ENCODE results near the gene RTEL1.

Gene RTEL1

DNA sequence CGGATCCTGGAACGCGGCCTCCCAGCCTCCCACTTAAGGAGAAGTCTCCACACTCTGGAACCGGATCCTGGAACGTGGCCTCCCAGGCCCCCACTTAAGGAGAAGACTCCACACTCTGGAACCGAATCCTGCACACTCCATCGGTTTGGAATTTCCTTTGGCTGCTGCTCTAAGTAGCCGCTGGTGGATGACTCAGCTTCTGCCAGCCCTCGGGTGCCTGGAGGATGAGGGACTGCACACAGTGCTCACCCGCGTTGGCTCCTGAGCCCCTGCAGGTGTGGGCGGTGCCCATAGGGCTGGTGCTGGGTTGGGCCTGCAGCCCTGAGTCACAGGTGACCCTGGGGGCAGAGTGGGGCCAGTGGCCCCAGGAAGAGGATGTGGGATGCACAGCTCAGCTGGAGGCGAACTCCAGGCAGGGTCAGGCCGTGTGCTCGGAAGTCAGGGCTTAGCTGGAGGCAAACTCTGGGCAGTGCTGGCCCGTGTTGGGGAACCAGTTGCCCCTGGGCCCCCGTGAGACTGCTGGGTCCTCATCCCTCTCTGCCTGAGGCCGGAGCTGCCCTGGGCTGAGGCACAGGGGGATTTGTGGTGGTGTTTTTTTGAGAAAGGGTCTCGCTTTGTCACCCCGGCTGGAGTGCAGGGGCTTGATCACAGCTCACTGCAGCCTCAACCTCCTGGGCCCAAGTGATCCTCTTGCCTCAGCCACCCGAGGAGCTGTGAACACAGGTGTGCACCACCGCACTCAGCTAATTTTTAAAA is 24.4 kb downstream of the RTEL1 start:
- Histone ChIP-seq H3K4me2 (peak overlapping the region in 5 of 11 experiments; percentile 18 to 79 (median 59); a peak in 9 of 22 replicates), H4K20me1 (peaks cover 0 to 53% (median 8%) of the 10 kb centered on the region in 11 experiments; a peak in 8 of 22 replicates), H3K9me3 (replicated peaks in 1 of 11) (no peaks in the 10 kb centered on the region), H3K4me1 (peaks cover 14 to 57% (median 22%) of the 10 kb centered on the region in 10 experiments), H3K9ac (peak overlapping the region in 2 of 11 experiments; percentile 24 to 55; a peak in 2 of 22 replicates), H3K27me3 (no peaks in the 10 kb centered on the region), H3K4me3 (no peak overlapping the region), H3K36me3 (peaks cover 11 to 61% (median 38%) of the 10 kb centered on the region in 11 experiments; a peak in 21 of 22 replicates), H3K27ac (peak overlapping the region in 2 of 11 experiments; percentile 30 to 31; a peak in 3 of 22 replicates)
- TF ChIP-seq Cebpa-rat (IDR thresholded peaks at IDR 0.05), result no peak

DNA sequence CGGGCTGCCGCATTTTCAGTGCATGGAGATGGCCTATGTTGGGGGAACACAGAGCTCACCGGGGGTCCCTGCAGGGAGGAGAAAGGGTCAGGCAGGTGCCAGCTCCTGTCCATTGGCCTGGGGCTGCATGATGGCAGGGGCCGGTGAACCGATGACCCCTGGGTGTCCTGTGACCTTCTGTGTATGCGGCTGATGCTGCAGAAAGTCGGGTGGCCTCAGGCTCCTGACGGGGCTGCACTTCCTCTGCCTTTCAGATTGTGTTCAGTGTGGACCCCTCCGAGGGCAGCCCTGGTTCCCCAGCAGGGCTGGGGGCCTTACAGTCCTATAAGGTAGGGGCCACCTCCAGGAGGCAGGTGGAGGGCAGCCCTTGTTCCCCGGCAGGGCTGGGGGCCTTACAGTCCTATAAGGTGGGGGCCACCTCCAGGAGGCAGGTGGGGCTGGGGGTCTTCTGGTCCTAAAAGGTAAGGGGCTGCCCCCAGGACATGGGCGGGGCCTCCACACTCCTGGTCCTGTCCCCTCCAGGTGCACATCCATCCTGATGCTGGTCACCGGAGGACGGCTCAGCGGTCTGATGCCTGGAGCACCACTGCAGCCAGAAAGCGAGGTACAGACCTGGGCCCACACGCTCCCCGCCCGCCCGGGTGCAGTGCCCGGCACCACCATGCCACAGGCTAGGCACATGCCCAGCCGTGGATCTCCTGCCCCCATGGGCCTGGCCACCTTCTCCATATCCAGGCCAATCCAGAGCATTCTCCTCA is 27.3 kb downstream of the RTEL1 start:
- peaks cover 14 to 75% (median 30%) of the 10 kb centered on the region in 10 experiments for H3K4me1 ChIP-seq
- no peak overlapping the region for H3K4me3 ChIP-seq
- peak overlapping the region in 3 of 11 experiments; percentile 40 to 65 (median 52); a peak in 3 of 22 replicates for H3K9ac ChIP-seq
- peak overlapping the region in 3 of 11 experiments; percentile 88 to 92 (median 90); a peak in 6 of 22 replicates for H3K4me2 ChIP-seq
- no peaks in the 10 kb centered on the region for H3K27me3 ChIP-seq
- H3K27ac ChIP-seq, result peak overlapping the region in 5 of 11 experiments; percentile 24 to 79 (median 73); a peak in 8 of 22 replicates
- no peaks in the 10 kb centered on the region for H3K9me3 ChIP-seq (replicated peaks in 1 of 11)
- peaks cover 0 to 39% (median 7%) of the 10 kb centered on the region in 11 experiments; a peak in 9 of 22 replicates for H4K20me1 ChIP-seq
- no peak for TF ChIP-seq Cebpa-rat (IDR thresholded peaks at IDR 0.05)
- H3K36me3 ChIP-seq, result peaks cover 0 to 32% (median 14%) of the 10 kb centered on the region in 11 experiments; a peak in 14 of 22 replicates

DNA sequence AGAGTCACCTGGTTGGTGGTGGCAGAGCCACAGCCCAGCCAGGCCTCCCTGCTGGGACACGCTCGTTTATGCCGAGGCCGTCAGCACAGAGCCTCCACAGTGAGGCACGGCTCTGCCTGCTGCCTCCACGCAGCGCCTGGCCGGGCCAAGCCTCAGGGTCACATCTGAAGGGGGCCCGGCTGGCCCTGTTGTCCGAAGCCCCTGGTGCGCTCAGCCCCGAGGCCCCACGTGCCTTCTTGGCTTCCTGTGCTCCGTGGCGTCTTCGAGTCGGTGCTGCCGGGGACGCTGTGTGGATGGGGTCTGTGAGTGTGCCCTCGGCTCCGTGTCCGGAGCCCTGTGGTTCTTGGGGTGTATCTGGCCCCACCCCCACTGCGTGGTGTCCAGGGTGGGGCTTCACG is 28.0 kb downstream of the RTEL1 start:
- H3K27me3 ChIP-seq, result no peaks in the 10 kb centered on the region
- peak overlapping the region in 9 of 11 experiments; percentile 24 to 79 (median 56); a peak in 15 of 22 replicates for H3K27ac ChIP-seq
- peaks cover 0 to 39% (median 13%) of the 10 kb centered on the region in 11 experiments; a peak in 9 of 22 replicates for H4K20me1 ChIP-seq
- H3K4me3 ChIP-seq, result no peak overlapping the region
- TF ChIP-seq Cebpa-rat (IDR thresholded peaks at IDR 0.05), result no peak
- peak overlapping the region in 8 of 11 experiments; percentile 65 to 92 (median 82); a peak in 14 of 22 replicates for H3K4me2 ChIP-seq
- peaks cover 0 to 26% (median 8%) of the 10 kb centered on the region in 11 experiments; a peak in 11 of 22 replicates for H3K36me3 ChIP-seq
- H3K9me3 ChIP-seq (replicated peaks in 1 of 11), result no peaks in the 10 kb centered on the region
- peaks cover 20 to 81% (median 36%) of the 10 kb centered on the region in 10 experiments for H3K4me1 ChIP-seq
- H3K9ac ChIP-seq, result peak overlapping the region in 4 of 11 experiments; percentile 34 to 65 (median 46); a peak in 6 of 22 replicates

DNA sequence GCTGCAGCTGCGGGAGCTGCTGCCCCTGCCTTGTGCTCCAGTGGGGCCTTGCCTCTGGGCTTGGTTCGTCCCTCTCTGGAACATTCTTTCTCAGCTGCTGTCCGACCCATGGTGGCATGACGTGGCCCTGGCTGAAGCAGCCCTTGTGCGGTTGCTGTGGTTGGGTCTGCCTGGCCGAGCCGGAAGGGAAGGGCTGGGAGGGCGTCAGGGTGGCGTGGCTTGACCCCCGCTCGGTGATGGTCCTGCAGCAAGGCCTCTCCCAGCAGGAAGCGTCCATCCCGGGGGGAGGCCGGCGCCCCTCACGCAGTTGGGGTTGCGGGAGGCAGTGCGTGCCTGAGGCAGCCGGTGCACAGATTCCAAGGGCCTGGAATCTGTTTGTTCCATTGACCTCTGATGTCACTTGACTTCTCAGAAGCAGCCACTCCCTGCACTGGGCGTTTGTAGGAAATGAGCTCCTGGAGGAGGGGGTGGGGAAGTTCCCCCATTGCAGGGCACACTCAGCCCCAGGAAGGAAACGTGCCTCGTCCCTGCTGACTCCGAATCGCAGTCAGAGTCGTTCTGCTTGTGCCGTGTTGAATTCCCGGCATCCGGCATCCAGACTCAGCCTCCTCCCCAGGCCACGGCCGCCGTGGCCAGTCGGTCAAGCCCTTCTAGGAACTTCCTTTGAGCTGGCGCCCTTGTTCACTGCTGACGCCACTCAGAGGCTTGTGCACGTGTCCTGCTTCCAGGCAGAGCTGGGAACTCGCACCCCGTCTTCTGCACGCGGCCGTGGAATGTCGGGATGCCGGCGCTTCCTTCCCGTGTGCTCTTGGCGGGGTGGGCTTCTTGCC is 28.6 kb downstream of the RTEL1 start:
- Histone ChIP-seq H3K9ac (peak overlapping the region in 9 of 11 experiments; percentile 7 to 65 (median 48); a peak in 14 of 22 replicates), H3K4me2 (peak overlapping the region; percentile 52 to 92 (median 79)), H4K20me1 (peaks cover 0 to 39% (median 13%) of the 10 kb centered on the region in 11 experiments; a peak in 13 of 22 replicates), H3K4me3 (no peak overlapping the region), H3K4me1 (peaks cover 26 to 87% (median 42%) of the 10 kb centered on the region in 10 experiments), H3K27ac (peak overlapping the region; percentile 24 to 79 (median 50); a peak in 20 of 22 replicates), H3K36me3 (peaks cover 0 to 21% (median 8%) of the 10 kb centered on the region in 11 experiments; a peak in 10 of 22 replicates), H3K27me3 (no peaks in the 10 kb centered on the region), H3K9me3 (replicated peaks in 1 of 11) (no peaks in the 10 kb centered on the region)
- no peak for TF ChIP-seq Cebpa-rat (IDR thresholded peaks at IDR 0.05)

DNA sequence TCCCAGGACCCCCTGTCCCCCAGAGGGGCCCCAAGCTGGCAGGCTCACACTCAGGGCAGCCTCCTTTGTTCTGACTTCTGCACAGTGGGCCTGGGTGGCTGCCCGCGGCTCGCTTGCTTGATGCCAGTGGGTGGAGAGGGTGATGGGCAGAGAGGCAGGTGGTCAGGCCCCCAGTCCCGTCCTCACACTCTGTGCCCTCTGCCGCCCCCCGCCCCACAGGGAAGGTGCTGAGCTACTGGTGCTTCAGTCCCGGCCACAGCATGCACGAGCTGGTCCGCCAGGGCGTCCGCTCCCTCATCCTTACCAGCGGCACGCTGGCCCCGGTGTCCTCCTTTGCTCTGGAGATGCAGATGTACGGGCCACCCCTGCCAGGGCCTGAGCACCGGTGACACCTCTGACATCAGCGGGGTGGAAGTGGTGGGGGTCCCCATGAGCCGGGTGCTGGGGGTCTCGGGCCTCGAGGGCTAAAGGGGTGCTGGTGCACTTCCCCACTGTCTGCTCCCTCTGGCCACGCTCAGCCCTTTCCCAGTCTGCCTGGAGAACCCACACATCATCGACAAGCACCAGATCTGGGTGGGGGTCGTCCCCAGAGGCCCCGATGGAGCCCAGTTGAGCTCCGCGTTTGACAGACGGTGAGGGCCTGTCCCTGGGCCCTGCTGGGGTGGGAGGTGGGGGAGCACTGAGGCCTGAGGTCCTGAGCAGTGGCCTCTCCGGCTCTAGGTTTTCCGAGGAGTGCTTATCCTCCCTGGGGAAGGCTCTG is 29.5 kb downstream of the RTEL1 start:
- Histone ChIP-seq H3K4me3 (no peak overlapping the region), H3K27ac (peak overlapping the region in 10 of 11 experiments; percentile 24 to 79 (median 48); a peak in 16 of 22 replicates), H3K4me2 (peak overlapping the region; percentile 52 to 92 (median 79)), H3K9ac (peak overlapping the region in 8 of 11 experiments; percentile 7 to 65 (median 47); a peak in 10 of 22 replicates), H4K20me1 (peaks cover 0 to 39% (median 19%) of the 10 kb centered on the region in 11 experiments; a peak in 17 of 22 replicates), H3K4me1 (peaks cover 35 to 87% (median 46%) of the 10 kb centered on the region in 10 experiments), H3K9me3 (replicated peaks in 1 of 11) (no peaks in the 10 kb centered on the region), H3K36me3 (peaks cover 0 to 12% (median 3%) of the 10 kb centered on the region in 11 experiments; a peak in 9 of 22 replicates), H3K27me3 (no peaks in the 10 kb centered on the region)
- no peak for TF ChIP-seq Cebpa-rat (IDR thresholded peaks at IDR 0.05)

DNA sequence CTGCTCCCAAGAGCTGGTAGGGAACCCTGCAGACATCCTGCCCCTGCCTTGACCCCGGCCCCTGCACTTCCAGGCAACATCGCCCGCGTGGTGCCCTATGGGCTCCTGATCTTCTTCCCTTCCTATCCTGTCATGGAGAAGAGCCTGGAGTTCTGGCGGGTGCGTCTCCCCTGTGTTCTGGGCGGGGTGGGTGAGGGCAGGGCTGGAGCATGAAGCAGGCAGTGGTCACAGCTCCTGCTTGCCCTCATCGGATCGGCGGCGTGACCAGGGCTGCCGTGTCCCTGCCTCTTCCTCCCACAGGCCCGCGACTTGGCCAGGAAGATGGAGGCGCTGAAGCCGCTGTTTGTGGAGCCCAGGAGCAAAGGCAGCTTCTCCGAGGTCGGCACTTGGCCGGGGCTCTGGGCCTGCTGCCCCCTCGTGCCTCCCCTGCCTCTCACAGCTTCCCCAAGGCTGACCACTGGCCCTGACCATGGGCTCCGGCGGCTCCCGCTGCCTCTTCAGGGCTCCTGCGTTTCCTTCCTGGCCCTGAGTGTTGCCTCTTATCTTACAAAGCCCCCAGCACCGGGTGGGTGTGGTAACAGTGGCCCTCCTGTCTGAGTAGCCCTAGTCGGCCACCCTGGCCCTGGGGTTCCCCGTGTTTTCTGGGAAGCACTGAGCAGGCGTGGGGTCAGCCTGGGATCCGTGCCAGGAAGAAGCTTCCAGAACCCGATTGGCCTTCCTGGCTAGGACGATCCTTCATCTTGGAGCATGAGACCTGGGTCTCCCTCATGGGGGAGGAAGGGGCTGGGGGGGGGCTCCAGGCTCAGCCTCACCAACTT is 30.3 kb downstream of the RTEL1 start:
- Histone ChIP-seq H3K9ac (peak overlapping the region in 3 of 11 experiments; percentile 34 to 65 (median 51); a peak in 2 of 22 replicates), H3K36me3 (peaks cover 0 to 4% (median 0%) of the 10 kb centered on the region in 11 experiments; a peak in 3 of 22 replicates), H3K9me3 (replicated peaks in 1 of 11) (no peaks in the 10 kb centered on the region), H4K20me1 (peaks cover 0 to 42% (median 23%) of the 10 kb centered on the region in 11 experiments; a peak in 17 of 22 replicates), H3K4me2 (peak overlapping the region in 3 of 11 experiments; percentile 88 to 92 (median 90); a peak in 6 of 22 replicates), H3K4me1 (peaks cover 36 to 79% (median 45%) of the 10 kb centered on the region in 10 experiments), H3K27ac (peak overlapping the region in 5 of 11 experiments; percentile 15 to 79 (median 73); a peak in 5 of 22 replicates), H3K27me3 (no peaks in the 10 kb centered on the region), H3K4me3 (no peak overlapping the region)
- no peak for TF ChIP-seq Cebpa-rat (IDR thresholded peaks at IDR 0.05)

Data from BLaER1 treated with 17β-estradiol and CSF1 and Interleukin-3, amounts not matched to agents 10 nM and 100 nM (cell line).